Natural killer cell (primary cell): Measurements from ENCODE around the gene DPY19L3. TPM values are rescaled to one million over a fixed set of nuclear protein-coding genes. Genes with fewer than 3 reads are reported as not detected.

Source experiments
- ATAC-seq, 3 donors: fragments of 150-1000 bp in 2 of 3; fragments of 200-7000 bp in 1 of 3; cut with Tn5 transposase; 1 replicate in 1 of 3; 2 replicates in 2 of 3; pipeline ENCODE4 v1.10.0; 2021; ENCODE audit warnings: mild to moderate bottlenecking in 2 of 3, moderate library complexity in 2 of 3
- DNase-seq, 2 donors: peaks; one replicate each; pipeline versions ENCODE4 v3.0.0 to v3.0.0-alpha.2; 2013 to 2021; ENCODE audit warnings: mixed read lengths in 1 of 2
- H3K27ac ChIP-seq: one replicate; pipeline ENCODE4 v1.5.1; 2013; ENCODE audit warnings: mild to moderate bottlenecking, low read length
- H3K27me3 ChIP-seq: one replicate; pipeline ENCODE4 v1.6.1; 2013; ENCODE audit warnings: low read length; ENCODE audit not compliant: control insufficient read depth, insufficient read depth
- H3K36me3 ChIP-seq: one replicate; pipeline ENCODE4 v1.6.1; 2013; ENCODE audit warnings: low read length; ENCODE audit not compliant: control insufficient read depth, insufficient read depth
- H3K4me1 ChIP-seq: one replicate; pipeline ENCODE4 v1.6.1; 2013; ENCODE audit warnings: low read length; ENCODE audit not compliant: control insufficient read depth, insufficient read depth
- H3K4me3 ChIP-seq: one replicate; pipeline ENCODE4 v1.5.1; 2013; ENCODE audit warnings: low read length
- H3K9me3 ChIP-seq: one replicate; pipeline ENCODE4 v1.6.1; 2013; ENCODE audit warnings: low read length; ENCODE audit not compliant: control insufficient read depth, insufficient read depth
- H3K27ac Mint-ChIP-seq, 2 donors: one replicate each; pipeline ENCODE4 v1.8.0; 2022; ENCODE audit warnings: mild to moderate bottlenecking in 2 of 2, mixed read lengths in 2 of 2, moderate library complexity in 1 of 2
- H3K27me3 Mint-ChIP-seq, 2 donors: one replicate each; pipeline ENCODE4 v1.8.0; 2022; ENCODE audit warnings: low read depth in 2 of 2, mixed read lengths in 2 of 2
- H3K36me3 Mint-ChIP-seq: one replicate; pipeline ENCODE4 v1.8.0; 2022; ENCODE audit warnings: mixed read lengths
- H3K4me1 Mint-ChIP-seq, 2 donors: one replicate each; pipeline ENCODE4 v1.8.0; 2022; ENCODE audit warnings: mixed read lengths in 2 of 2
- H3K4me3 Mint-ChIP-seq: one replicate; pipeline ENCODE4 v1.8.0; 2022; ENCODE audit warnings: mild to moderate bottlenecking, moderate library complexity, mixed read lengths
- H3K9me3 Mint-ChIP-seq, 2 donors: one replicate each; pipeline ENCODE4 v1.8.0; 2022; ENCODE audit warnings: mixed read lengths in 2 of 2
- WGBS: methylation state at CpG from one replicate; pipeline ENCODE4 v1.1.7; 2013; ENCODE audit warnings: missing lambda C conversion rate; ENCODE audit not compliant: insufficient coverage; 5-methylcytosine and 5-hydroxymethylcytosine counted together
- intact Hi-C: fragments of 100-400 bp; cut with micrococcal nuclease; formaldehyde crosslinking; loops from one replicate; pipeline ENCODE4 v1.14.2; 2022
- total RNA-seq, 4 donors: library from RNA; stranded (reverse); fragments of 120-200 nt in 1 of 4; gene quantifications; one replicate each; pipeline versions ENCODE4 v1.2.3 to v1.2.4, GENCODE V29; 2013 to 2022
- TF ChIP-seq, protein P1 (sequence below): fragments of 200-600 bp; IDR thresholded peaks from one replicate; pipeline ENCODE4 v1.8.0; 2022; ENCODE audit warnings: antibody characterized with exemption

The DPY19L3 gene
- total RNA-seq, 3 donors from 2014 or later (not counting 1 experiment from before 2014, with no cell fraction given) = 26.7 to 28.1 (median 27.6) TPM

- H3K27ac ChIP-seq = no peak overlapping the region
- WGBS = 96% methylated on average over 5 of the region's 8 CpGs
- no peak for ATAC-seq
These were observed 42.5 kb downstream of the DPY19L3 start for GRCh38 chr19:32448026-32448425.

GRCh38 chr19:32450217-32450616 is 44.6 kb downstream of the DPY19L3 start:
- ATAC-seq = no peak
- H3K9me3 ChIP-seq = no peaks in the 10 kb centered on the region
- no peaks in the 10 kb centered on the region for H3K36me3 ChIP-seq
- Mint-ChIP-seq H3K4me3 (no peak overlapping the region), H3K9me3 (no peaks in the 10 kb centered on the region), H3K27ac (no peak overlapping the region), H3K36me3 (no peaks in the 10 kb centered on the region), H3K4me1 (no peaks in the 10 kb centered on the region), H3K27me3 (no peaks in the 10 kb centered on the region)
- TF ChIP-seq, protein P1, sequence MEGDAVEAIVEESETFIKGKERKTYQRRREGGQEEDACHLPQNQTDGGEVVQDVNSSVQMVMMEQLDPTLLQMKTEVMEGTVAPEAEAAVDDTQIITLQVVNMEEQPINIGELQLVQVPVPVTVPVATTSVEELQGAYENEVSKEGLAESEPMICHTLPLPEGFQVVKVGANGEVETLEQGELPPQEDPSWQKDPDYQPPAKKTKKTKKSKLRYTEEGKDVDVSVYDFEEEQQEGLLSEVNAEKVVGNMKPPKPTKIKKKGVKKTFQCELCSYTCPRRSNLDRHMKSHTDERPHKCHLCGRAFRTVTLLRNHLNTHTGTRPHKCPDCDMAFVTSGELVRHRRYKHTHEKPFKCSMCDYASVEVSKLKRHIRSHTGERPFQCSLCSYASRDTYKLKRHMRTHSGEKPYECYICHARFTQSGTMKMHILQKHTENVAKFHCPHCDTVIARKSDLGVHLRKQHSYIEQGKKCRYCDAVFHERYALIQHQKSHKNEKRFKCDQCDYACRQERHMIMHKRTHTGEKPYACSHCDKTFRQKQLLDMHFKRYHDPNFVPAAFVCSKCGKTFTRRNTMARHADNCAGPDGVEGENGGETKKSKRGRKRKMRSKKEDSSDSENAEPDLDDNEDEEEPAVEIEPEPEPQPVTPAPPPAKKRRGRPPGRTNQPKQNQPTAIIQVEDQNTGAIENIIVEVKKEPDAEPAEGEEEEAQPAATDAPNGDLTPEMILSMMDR = no peak
- H3K4me3 ChIP-seq = no peak overlapping the region
- intact Hi-C loops = no loop called here
- H3K4me1 ChIP-seq = no peaks in the 10 kb centered on the region
- DNase-seq = no peak
- WGBS = no CpG with 5 or more reads among the region's 4 CpGs
- no peak overlapping the region for H3K27ac ChIP-seq
- H3K27me3 ChIP-seq = no peaks in the 10 kb centered on the region

More at GRCh38 chr19:32448026-32448425, 42.5 kb downstream of the DPY19L3 start:
- Mint-ChIP-seq H3K27ac (no peak overlapping the region), H3K9me3 (no peaks in the 10 kb centered on the region), H3K36me3 (no peaks in the 10 kb centered on the region), H3K27me3 (no peaks in the 10 kb centered on the region), H3K4me1 (no peaks in the 10 kb centered on the region), H3K4me3 (no peak overlapping the region)
- DNase-seq = no peak
- Histone ChIP-seq H3K4me3 (no peak overlapping the region), H3K4me1 (no peaks in the 10 kb centered on the region), H3K36me3 (no peaks in the 10 kb centered on the region), H3K27me3 (no peaks in the 10 kb centered on the region), H3K9me3 (no peaks in the 10 kb centered on the region)
- intact Hi-C loops = no loop called here
- TF ChIP-seq, protein P1 = no peak

DNA sequence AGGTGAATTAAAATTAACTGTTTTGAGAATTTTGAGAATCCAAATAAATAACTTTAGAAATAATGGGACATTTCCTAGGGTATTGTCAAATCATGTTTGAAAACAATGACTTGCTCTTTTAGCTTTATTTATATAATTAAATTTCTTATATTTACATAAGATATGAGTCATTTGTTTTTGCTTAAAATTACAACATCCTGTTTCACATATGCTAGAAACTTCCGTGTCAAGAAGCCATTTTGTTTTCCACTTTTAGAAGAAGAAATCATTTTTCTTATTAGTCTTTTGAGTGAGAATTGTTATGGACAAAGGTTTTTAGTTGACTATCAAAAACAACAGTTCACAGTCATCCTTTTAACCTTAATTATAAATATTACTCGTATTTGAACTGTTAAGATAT is 48.2 kb downstream of the DPY19L3 start:
- no CpG with 5 or more reads among the region's 2 CpGs for WGBS
- TF ChIP-seq, protein P1 = no peak
- no peak overlapping the region for H3K27ac ChIP-seq
- no peaks in the 10 kb centered on the region for H3K27me3 ChIP-seq
- no peak overlapping the region for H3K4me3 Mint-ChIP-seq
- H3K27me3 Mint-ChIP-seq = no peaks in the 10 kb centered on the region
- no peaks in the 10 kb centered on the region for H3K4me1 ChIP-seq
- DNase-seq (no peak), ATAC-seq (no peak)
- peaks cover 12% of the 10 kb centered on the region for H3K36me3 ChIP-seq
- no peak overlapping the region for H3K4me3 ChIP-seq
- no peaks in the 10 kb centered on the region for H3K4me1 Mint-ChIP-seq
- intact Hi-C loops = no loop called here
- no peaks in the 10 kb centered on the region for H3K9me3 Mint-ChIP-seq
- no peaks in the 10 kb centered on the region for H3K36me3 Mint-ChIP-seq
- no peaks in the 10 kb centered on the region for H3K9me3 ChIP-seq
- no peak overlapping the region for H3K27ac Mint-ChIP-seq

DNA sequence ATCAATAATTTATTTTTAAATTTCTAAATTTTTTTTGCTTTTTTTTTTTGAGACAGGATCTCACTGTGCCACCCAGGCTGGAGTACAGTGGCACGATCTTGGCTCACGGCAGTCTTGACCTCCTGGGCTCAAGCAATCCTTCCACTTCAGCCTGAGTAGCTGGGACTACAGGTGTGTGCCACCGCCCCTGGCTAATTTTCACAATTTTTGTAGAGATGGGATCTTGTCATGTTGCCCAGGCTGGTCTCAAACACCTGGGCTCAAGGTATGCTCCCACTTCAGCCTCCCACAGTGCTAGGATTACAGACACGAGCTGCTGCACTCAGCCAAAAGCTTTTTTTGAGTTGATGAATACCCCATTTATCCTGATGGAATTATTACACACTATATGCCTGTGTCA is 50.8 kb downstream of the DPY19L3 start:
- ATAC-seq = no peak
- H3K4me1 ChIP-seq = no peaks in the 10 kb centered on the region
- H3K4me3 Mint-ChIP-seq = no peak overlapping the region
- no peak overlapping the region for H3K4me3 ChIP-seq
- no peaks in the 10 kb centered on the region for H3K27me3 ChIP-seq
- 98% methylated on average over 4 of the region's 4 CpGs for WGBS
- intact Hi-C loops = no loop called here
- TF ChIP-seq, protein P1 = no peak
- H3K9me3 Mint-ChIP-seq = no peaks in the 10 kb centered on the region
- no peaks in the 10 kb centered on the region for H3K4me1 Mint-ChIP-seq
- H3K36me3 Mint-ChIP-seq = no peaks in the 10 kb centered on the region
- no peak overlapping the region for H3K27ac Mint-ChIP-seq
- no peaks in the 10 kb centered on the region for H3K27me3 Mint-ChIP-seq
- peaks cover 15% of the 10 kb centered on the region for H3K36me3 ChIP-seq
- no peak for DNase-seq
- H3K27ac ChIP-seq = no peak overlapping the region
- no peaks in the 10 kb centered on the region for H3K9me3 ChIP-seq
